BJ (cell line): ENCODE data around the gene GTF2A1L. TPM values are rescaled to one million over a fixed set of nuclear protein-coding genes. Genes with fewer than 3 reads are reported as not detected.

Experiments
- CTCF ChIA-PET: fragments of 350-600 bp; formaldehyde crosslinking; extraction: SDS; loops from one replicate; lab custom pipeline; 2021; ENCODE audit warnings: antibody characterized with exemption, inconsistent platforms; lab: Yijun Ruan, JAX
- POLR2A ChIA-PET: fragments of 300-600 bp; sonication (Branson Sonifier 250); formaldehyde crosslinking; extraction: SDS; loops from one replicate; lab custom pipeline; 2021; ENCODE audit warnings: antibody characterized with exemption; lab: Charles Lee
- DNase-seq: peaks from one replicate; pipeline ENCODE4 v3.0.0-alpha.2; 2011; ENCODE audit warnings: low read depth
- H3K27me3 ChIP-seq: 2 replicates; pipeline ENCODE4 v1.6.0; 2011; ENCODE audit warnings: low read length; ENCODE audit not compliant: control insufficient read depth, insufficient read depth
- H3K36me3 ChIP-seq: 2 replicates; pipeline ENCODE4 v1.5.1; 2011; ENCODE audit warnings: low read length; ENCODE audit not compliant: control insufficient read depth, insufficient read depth
- H3K4me3 ChIP-seq: 2 replicates; pipeline ENCODE4 v1.5.1; 2011; ENCODE audit warnings: low read depth, mild to moderate bottlenecking, control low read depth, low read length
- polyA plus RNA-seq: library from polyadenylated mRNA; depleted of rRNA; stranded (reverse); fragments of >200 nt; gene quantifications from 2 replicates; pipeline ENCODE4 v1.2.3, GENCODE V29; 2011
- TF ChIP-seq, protein P1 (sequence below): IDR thresholded peaks from 2 replicates; pipeline ENCODE4 v1.5.1; 2011; ENCODE audit warnings: low read depth, mild to moderate bottlenecking, control low read depth, inconsistent platforms, low read length, moderate library complexity; ENCODE audit not compliant: insufficient read depth

The GTF2A1L gene
- polyA plus RNA-seq, 1 experiment = not detected

DNA sequence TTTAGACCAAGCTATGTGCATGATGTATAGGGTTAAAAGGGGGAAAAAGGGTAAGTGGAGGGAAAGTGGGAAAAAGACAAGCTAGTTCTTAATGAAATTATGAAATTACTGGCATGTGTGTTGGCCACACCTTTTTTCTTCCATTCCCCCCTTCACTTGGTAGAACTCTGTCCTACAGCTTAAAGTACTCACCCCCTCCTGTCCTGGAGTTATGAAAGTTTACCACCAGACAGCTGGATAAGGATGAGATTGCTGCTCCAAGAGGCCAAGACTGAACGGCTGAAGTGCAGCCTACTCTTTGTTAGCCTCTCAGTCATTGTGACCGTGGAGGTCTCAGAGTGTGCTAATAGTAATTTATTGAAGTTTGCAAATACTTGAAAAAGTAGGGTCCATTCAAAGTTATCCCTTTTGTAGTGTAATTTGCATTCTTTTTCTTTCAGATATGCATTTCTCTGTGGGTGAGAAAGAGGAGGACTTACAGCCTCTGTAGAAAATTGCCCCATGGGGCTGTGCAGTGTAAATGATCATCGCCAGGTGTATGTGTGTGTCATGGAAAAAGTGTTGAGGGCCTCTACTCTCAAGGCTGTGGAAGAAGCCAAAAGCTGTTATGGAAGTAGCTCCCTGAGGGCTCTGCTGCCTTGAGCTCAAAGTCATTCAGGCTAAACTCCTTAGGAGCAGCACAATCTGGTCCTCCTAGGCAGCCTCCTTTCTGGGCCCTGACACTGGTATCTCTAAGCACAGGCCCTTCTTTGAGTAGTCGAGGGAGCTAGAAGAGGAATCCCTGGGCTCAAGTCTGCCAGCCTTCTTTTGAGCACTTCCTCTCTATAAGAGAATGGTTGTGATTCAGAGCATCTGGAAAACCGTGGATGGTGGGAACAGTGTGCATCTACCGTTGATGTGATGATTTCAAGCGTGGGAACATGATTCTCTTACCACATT is 91.7 kb downstream of the GTF2A1L start:
- ChIA-PET CTCF (no interaction called here), POLR2A (no interaction called here)
- no peaks in the 10 kb centered on the region for H3K36me3 ChIP-seq
- no peaks in the 10 kb centered on the region for H3K27me3 ChIP-seq
- TF ChIP-seq, protein P1, sequence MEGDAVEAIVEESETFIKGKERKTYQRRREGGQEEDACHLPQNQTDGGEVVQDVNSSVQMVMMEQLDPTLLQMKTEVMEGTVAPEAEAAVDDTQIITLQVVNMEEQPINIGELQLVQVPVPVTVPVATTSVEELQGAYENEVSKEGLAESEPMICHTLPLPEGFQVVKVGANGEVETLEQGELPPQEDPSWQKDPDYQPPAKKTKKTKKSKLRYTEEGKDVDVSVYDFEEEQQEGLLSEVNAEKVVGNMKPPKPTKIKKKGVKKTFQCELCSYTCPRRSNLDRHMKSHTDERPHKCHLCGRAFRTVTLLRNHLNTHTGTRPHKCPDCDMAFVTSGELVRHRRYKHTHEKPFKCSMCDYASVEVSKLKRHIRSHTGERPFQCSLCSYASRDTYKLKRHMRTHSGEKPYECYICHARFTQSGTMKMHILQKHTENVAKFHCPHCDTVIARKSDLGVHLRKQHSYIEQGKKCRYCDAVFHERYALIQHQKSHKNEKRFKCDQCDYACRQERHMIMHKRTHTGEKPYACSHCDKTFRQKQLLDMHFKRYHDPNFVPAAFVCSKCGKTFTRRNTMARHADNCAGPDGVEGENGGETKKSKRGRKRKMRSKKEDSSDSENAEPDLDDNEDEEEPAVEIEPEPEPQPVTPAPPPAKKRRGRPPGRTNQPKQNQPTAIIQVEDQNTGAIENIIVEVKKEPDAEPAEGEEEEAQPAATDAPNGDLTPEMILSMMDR = no peak
- no peak for DNase-seq
- no peak overlapping the region for H3K4me3 ChIP-seq

DNA sequence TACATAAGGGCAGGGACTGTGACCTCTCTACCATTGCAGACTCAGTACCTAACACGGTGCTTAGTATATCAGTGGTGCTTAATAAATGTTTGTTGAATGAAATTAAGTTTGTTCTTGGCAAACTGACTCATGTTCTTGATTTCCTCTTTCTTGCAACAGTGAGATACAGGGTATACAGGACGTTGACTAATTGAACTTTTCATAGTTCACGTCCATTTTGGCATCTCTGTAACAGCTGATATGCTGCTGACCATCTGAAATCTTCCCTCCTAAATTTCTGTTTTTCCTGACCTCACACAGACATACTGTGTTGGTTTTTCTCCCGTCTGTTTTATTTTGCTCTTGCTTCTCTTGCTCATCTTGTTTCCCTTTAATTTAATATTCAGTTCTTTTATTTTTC is 93.7 kb downstream of the GTF2A1L start:
- ChIA-PET POLR2A (no interaction called here), CTCF (no interaction called here)
- DNase-seq = no peak
- TF ChIP-seq, protein P1 = no peak
- Histone ChIP-seq H3K36me3 (no peaks in the 10 kb centered on the region), H3K27me3 (no peaks in the 10 kb centered on the region), H3K4me3 (no peak overlapping the region)

DNA sequence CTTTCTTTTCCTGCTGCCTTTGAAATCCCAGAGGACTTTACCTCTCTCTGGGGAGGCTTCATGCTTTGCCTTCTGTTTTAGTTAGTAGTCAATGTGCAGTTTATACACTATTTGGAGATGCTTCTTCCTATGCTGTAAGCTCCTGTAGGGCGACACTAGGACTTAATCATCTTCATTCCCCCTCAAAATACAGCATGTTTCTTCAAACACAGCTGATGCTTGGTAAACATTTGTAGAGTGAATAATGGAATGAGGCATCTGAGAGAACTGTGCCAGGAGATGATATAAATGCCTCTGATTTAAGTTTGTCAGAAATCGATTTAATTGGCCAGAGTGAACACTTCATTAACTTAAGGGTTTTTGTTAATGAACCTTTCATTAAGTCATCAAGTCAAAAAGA is 94.5 kb downstream of the GTF2A1L start:
- DNase-seq = no peak
- TF ChIP-seq, protein P1 = no peak
- CTCF ChIA-PET = no interaction called here

DNA sequence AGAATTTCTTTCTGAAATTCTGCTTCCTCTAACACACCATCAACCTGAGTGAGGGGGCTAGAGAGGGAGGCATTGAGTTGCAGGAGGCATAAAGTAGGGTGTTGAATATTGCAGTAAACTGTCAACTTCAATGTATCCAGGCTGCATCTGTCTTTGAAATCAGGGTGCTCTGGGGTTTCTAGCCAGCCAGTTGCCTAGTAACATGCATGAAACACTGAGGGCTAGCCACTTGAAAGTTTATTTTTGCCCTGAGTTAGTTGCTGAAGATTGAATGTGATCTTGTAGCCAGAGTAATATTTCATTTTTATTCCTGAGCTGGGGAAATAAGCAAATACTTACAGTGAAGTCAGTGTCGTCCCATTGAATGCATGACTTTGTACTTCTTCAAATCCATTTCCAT is 96.0 kb downstream of the GTF2A1L start:
- Histone ChIP-seq H3K36me3 (no peaks in the 10 kb centered on the region), H3K27me3 (no peaks in the 10 kb centered on the region), H3K4me3 (no peak overlapping the region)
- ChIA-PET POLR2A (no interaction called here), CTCF (interaction anchor here (0.7 kb wide), 1 partner anchor 114 kb away, joined by 4 read pairs; no protein-coding TSS in a partner anchor)
- TF ChIP-seq, protein P1 = no peak
- no peak for DNase-seq

More for the DNA sequence above, 94.5 kb downstream of the GTF2A1L start:
- no peak overlapping the region for H3K4me3 ChIP-seq
- POLR2A ChIA-PET = no interaction called here
- no peaks in the 10 kb centered on the region for H3K36me3 ChIP-seq
- H3K27me3 ChIP-seq = no peaks in the 10 kb centered on the region

DNA sequence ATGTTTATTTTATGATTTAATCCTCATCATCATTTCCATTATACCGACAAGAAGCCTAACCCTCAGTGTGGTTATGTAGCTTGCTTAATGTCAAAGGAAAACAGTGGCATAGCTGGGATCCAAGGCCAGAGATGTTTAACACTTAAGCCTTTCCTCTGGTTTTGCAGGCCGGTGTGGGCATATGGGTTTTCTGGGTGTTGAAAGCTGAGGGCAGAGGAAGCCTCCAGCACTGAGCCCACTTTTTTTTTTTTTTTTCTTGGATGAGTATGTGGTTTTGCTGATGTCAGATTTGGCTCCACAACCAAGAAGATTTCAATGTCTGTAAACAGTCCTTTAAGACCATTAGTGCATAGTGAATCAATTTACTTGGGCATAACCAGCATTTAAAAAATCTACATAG is 96.6 kb downstream of the GTF2A1L start:
- ChIA-PET CTCF (no interaction called here), POLR2A (no interaction called here)
- DNase-seq = no peak

More for the DNA sequence above, 96.6 kb downstream of the GTF2A1L start:
- no peak overlapping the region for H3K4me3 ChIP-seq
- TF ChIP-seq, protein P1 = no peak
- H3K27me3 ChIP-seq = no peaks in the 10 kb centered on the region
- H3K36me3 ChIP-seq = no peaks in the 10 kb centered on the region
